Suprapubic skin (tissue), 4 donors: Measurements from ENCODE around the gene LTF. TPM values are rescaled to one million over a fixed set of nuclear protein-coding genes. Genes with fewer than 3 reads are reported as not detected.

ENCODE experiments used
- DNase-seq, 2 donors: peaks; one replicate each; pipeline ENCODE4 v3.0.0-alpha.2; 2019; ENCODE audit warnings: low spot score in 2 of 2
- H3K27ac ChIP-seq: fragments of 200-600 bp; sonication (generic); one replicate; pipeline ENCODE4 v1.5.1; 2019
- H3K27me3 ChIP-seq: fragments of 200-600 bp; sonication (generic); one replicate; pipeline ENCODE4 v1.5.1; 2019
- H3K36me3 ChIP-seq: fragments of 200-600 bp; sonication (generic); one replicate; pipeline ENCODE4 v1.5.1; 2019
- H3K4me1 ChIP-seq: fragments of 200-600 bp; sonication (generic); one replicate; pipeline ENCODE4 v1.5.1; 2019
- H3K4me3 ChIP-seq: fragments of 200-600 bp; sonication (generic); one replicate; pipeline ENCODE4 v1.5.1; 2019; ENCODE audit warnings: mild to moderate bottlenecking
- H3K9me3 ChIP-seq: fragments of 200-600 bp; sonication (generic); one replicate; pipeline ENCODE4 v1.5.1; 2019
- EP300 ChIP-seq: sonication (generic); formaldehyde crosslinking; IDR thresholded peaks from one replicate; pipeline ENCODE4 v1.6.1; 2017; ENCODE audit warnings: antibody characterized with exemption
- POLR2A ChIP-seq, 2 donors: fragments of 450-650 bp; IDR thresholded peaks; one replicate each; pipeline ENCODE4 v1.6.1; 2017; ENCODE audit warnings: antibody characterized with exemption in 2 of 2, mild to moderate bottlenecking in 2 of 2, moderate library complexity in 2 of 2
- POLR2AphosphoS5 ChIP-seq, 3 donors: sonication (generic); formaldehyde crosslinking; IDR thresholded peaks; one replicate each; pipeline ENCODE4 v1.6.1; 2017; ENCODE audit warnings: antibody characterized with exemption in 3 of 3
- WGBS: methylation state at CpG from one replicate; pipeline ENCODE4 v1.1.5; 2018; 5-methylcytosine and 5-hydroxymethylcytosine counted together
- total RNA-seq, 4 donors: library from RNA; depleted of rRNA; stranded (reverse); fragments of >200 nt; gene quantifications; one replicate each; pipeline ENCODE4 v1.1.0, GENCODE V29; 2016
- TF ChIP-seq, protein P1 (sequence below), 2 donors: fragments of 200-600 bp in 1 of 2; fragments of 450-650 bp in 1 of 2; sonication (generic) in 1 of 2; IDR thresholded peaks; one replicate each; pipeline ENCODE4 v1.5.1; 2016 to 2019; ENCODE audit warnings: antibody characterized with exemption in 2 of 2, mild to moderate bottlenecking in 1 of 2, moderate library complexity in 1 of 2

LTF gene
- total RNA-seq, 4 donors from 2014 or later, result 2.3 to 8.6 (median 3.7) TPM

DNA sequence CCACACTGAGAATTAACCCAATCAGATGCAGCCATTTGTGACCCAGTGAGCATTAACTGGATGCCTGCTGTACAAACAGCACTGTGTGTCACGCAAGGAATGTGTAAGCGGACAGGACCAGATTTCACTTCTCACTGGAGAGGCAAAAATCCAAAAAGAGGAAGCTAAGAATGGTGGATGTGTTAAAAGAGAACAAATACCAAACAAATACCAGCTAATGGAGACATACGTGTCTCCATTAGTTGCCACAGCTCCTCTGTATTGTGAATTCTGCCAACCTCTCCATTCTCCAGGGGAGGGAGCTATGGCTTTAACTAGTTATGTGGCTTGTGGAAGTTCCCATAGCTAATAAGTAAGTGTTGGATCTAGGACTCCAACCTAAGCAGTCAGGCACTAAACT, 2.6 kb downstream of the LTF start:
- TF ChIP-seq, protein P1, sequence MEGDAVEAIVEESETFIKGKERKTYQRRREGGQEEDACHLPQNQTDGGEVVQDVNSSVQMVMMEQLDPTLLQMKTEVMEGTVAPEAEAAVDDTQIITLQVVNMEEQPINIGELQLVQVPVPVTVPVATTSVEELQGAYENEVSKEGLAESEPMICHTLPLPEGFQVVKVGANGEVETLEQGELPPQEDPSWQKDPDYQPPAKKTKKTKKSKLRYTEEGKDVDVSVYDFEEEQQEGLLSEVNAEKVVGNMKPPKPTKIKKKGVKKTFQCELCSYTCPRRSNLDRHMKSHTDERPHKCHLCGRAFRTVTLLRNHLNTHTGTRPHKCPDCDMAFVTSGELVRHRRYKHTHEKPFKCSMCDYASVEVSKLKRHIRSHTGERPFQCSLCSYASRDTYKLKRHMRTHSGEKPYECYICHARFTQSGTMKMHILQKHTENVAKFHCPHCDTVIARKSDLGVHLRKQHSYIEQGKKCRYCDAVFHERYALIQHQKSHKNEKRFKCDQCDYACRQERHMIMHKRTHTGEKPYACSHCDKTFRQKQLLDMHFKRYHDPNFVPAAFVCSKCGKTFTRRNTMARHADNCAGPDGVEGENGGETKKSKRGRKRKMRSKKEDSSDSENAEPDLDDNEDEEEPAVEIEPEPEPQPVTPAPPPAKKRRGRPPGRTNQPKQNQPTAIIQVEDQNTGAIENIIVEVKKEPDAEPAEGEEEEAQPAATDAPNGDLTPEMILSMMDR (IDR thresholded peaks at IDR 0.05), result no peak
- TF ChIP-seq EP300 (no peak), POLR2A (IDR thresholded peaks at IDR 0.05) (no peak), POLR2AphosphoS5 (IDR thresholded peaks at IDR 0.05) (no peak)
- Histone ChIP-seq H3K27me3 (peaks cover 31% of the 10 kb centered on the region), H3K4me3 (no peak overlapping the region), H3K36me3 (no peaks in the 10 kb centered on the region), H3K4me1 (peaks cover 6% of the 10 kb centered on the region), H3K9me3 (no peaks in the 10 kb centered on the region), H3K27ac (no peak overlapping the region)
- WGBS, result 73% methylated on average over 3 of the region's 3 CpGs
- DNase-seq, result no peak

DNA sequence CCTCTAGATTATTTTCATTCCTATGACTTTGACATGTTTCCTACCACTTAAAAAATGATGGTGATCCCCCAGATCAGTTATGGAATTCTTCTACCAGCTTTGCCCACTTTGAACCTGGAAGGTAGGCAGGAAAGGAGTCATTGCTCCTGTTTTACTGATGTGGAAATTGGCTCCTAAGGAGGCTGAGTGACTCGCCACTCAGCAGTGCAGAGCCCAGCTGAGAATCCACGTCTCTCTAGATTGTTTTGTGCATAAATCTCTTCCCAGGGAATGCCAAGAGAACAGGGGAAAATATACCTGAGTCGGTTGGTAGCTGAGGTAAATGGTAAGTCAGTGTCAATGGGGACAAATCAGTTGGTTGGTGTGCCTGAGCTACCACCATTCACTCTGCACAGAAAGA, 4.7 kb downstream of the LTF start:
- TF ChIP-seq POLR2A (IDR thresholded peaks at IDR 0.05) (no peak), POLR2AphosphoS5 (IDR thresholded peaks at IDR 0.05) (no peak)
- TF ChIP-seq, protein P1 (IDR thresholded peaks at IDR 0.05), result no peak
- peaks cover 6% of the 10 kb centered on the region for H3K4me1 ChIP-seq
- no peaks in the 10 kb centered on the region for H3K36me3 ChIP-seq
- H3K27ac ChIP-seq, result no peak overlapping the region
- DNase-seq, result no peak
- no peaks in the 10 kb centered on the region for H3K9me3 ChIP-seq
- H3K27me3 ChIP-seq, result peaks cover 30% of the 10 kb centered on the region
- no peak overlapping the region for H3K4me3 ChIP-seq
- 82% methylated on average over 3 of the region's 3 CpGs for whole genome bisulfite sequencing

DNA sequence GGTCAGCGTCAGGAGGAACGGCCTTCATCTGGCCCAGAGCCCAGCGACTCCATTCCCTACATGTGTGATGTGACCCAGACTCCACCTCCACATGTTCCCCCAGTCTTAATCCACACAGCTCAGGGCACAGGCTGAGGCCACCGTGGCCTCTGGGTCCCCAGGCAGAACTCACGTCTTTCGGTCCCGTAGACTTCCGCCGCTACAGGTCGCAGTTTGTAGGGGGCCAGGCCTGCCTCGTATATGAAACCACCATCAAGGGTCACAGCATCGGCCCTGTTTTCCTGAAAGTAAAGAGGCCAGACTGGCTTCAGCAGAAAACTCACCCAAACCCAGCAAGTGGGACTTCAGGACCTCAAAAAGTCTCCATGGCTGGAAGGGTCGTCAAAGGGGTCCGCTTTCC, 8.6 kb downstream of the LTF start:
- H3K4me1 ChIP-seq, result no peaks in the 10 kb centered on the region
- WGBS, result 91% methylated on average over 14 of the region's 14 CpGs
- no peak overlapping the region for H3K4me3 ChIP-seq
- no peak overlapping the region for H3K27ac ChIP-seq
- peak in 1 of 2 donors; percentile 68 for DNase-seq
- TF ChIP-seq, protein P1 (IDR thresholded peaks at IDR 0.05), result no peak
- no peak for TF ChIP-seq POLR2A (IDR thresholded peaks at IDR 0.05)
- TF ChIP-seq POLR2AphosphoS5 (IDR thresholded peaks at IDR 0.05), result no peak
- no peak for TF ChIP-seq EP300
- H3K36me3 ChIP-seq, result no peaks in the 10 kb centered on the region
- no peaks in the 10 kb centered on the region for H3K9me3 ChIP-seq
- peaks cover 4% of the 10 kb centered on the region for H3K27me3 ChIP-seq

DNA sequence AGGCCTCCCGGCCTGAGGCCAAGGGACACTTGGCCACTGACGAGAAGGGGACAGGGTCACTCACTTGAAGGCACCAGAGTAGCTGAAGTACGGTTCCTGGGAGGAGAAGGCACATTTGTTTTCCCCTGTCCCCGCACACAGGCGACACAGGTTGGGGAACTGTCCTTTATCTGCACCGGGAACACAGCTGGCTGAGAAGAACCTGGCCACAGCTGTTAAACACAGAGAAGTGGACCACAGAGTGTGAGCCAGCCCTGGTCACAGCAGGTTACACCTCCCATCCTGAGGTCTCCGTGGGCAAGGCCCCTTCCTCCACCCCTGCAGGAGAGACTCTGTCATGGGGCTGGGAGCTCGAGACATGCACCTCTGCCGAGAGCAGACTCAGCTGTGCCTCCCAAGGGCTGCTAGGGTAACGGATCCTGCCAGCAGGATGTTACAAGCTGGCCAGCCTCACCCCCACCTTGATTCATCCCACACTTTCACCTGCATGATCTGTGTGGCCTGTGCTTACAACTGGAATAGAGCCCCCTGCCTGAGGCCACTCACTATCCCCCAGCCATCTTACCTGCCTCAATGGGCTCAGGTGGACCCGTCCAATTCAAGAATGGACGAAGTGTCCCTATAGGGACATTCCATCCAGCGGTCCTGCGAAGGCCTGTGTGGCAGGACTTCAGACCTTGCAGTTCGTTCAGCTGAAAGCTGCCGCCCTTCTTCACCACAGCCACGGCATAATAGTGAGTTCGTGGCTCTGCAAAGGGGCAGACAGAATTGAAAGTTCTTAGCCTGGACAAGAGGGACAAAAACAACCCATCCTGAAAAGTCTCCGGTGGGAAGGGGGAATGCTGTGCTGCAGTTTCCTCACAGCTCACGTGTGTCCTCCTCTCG, 9.2 kb downstream of the LTF start:
- 93% methylated on average over 14 of the region's 21 CpGs for WGBS
- DNase-seq, result no peak

DNA sequence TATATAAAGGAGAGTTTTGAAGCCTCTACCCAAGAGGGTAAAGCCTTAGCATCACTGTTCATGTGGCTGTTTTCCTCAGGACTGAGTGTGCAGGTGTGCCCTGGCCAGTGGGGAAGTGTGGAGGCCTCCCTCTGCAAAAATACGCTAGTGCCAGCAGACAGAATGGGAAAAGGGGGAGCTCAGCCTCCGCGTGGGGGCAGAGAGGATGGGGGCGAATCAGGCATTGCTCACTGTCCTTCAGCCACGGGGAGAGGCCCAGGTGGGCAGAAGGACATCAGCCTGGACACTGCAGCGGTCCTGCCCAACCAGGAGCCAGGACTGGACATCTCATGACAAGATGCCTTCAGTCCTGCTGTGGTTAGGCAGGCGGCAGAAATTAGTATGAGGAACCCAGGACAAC, 10.1 kb downstream of the LTF start:
- no peaks in the 10 kb centered on the region for H3K36me3 ChIP-seq
- no peak overlapping the region for H3K4me3 ChIP-seq
- peak in 1 of 2 donors; percentile 11 for DNase-seq

More for the DNA sequence above, 9.2 kb downstream of the LTF start:
- H3K4me3 ChIP-seq, result no peak overlapping the region
- no peaks in the 10 kb centered on the region for H3K36me3 ChIP-seq
- H3K9me3 ChIP-seq, result no peaks in the 10 kb centered on the region
- H3K27me3 ChIP-seq, result peaks cover 4% of the 10 kb centered on the region
- TF ChIP-seq, protein P1 (IDR thresholded peaks at IDR 0.05), result no peak
- TF ChIP-seq POLR2A (IDR thresholded peaks at IDR 0.05) (no peak), POLR2AphosphoS5 (IDR thresholded peaks at IDR 0.05) (no peak), EP300 (no peak)
- H3K4me1 ChIP-seq, result no peaks in the 10 kb centered on the region
- H3K27ac ChIP-seq, result no peak overlapping the region

More for the DNA sequence above, 10.1 kb downstream of the LTF start:
- WGBS, result 87% methylated on average over 7 of the region's 7 CpGs
- H3K27ac ChIP-seq, result no peak overlapping the region
- H3K9me3 ChIP-seq, result no peaks in the 10 kb centered on the region
- H3K4me1 ChIP-seq, result no peaks in the 10 kb centered on the region
- H3K27me3 ChIP-seq, result no peaks in the 10 kb centered on the region
- TF ChIP-seq EP300, result no peak
- TF ChIP-seq POLR2AphosphoS5 (IDR thresholded peaks at IDR 0.05), result no peak
- no peak for TF ChIP-seq POLR2A (IDR thresholded peaks at IDR 0.05)
- TF ChIP-seq, protein P1 (IDR thresholded peaks at IDR 0.05), result no peak
